HL-60/S4 (cell line): ENCODE measurements around the gene STAT5B.
"Not testable (repeated sequence)": the region's sequence is repeated elsewhere in the genome, so short reads cannot be mapped to it uniquely, and the experiment has no call there.

Experiments
- in situ Hi-C: fragments of 300-500 bp; cut with MboI; formaldehyde crosslinking; loops from 2 replicates; pipeline ENCODE4 v1.14.3; 2022; ENCODE audit warnings: low sequenced_read_pairs

STAT5B gene

GRCh38 chr17:42307362-42307927 is 31.3 kb upstream of the STAT5B start:
- in situ Hi-C loops: no loop called here

- in situ Hi-C loops: no loop called here
These were observed 30.1 kb upstream of the STAT5B start for GRCh38 chr17:42306385-42306667.

DNA sequence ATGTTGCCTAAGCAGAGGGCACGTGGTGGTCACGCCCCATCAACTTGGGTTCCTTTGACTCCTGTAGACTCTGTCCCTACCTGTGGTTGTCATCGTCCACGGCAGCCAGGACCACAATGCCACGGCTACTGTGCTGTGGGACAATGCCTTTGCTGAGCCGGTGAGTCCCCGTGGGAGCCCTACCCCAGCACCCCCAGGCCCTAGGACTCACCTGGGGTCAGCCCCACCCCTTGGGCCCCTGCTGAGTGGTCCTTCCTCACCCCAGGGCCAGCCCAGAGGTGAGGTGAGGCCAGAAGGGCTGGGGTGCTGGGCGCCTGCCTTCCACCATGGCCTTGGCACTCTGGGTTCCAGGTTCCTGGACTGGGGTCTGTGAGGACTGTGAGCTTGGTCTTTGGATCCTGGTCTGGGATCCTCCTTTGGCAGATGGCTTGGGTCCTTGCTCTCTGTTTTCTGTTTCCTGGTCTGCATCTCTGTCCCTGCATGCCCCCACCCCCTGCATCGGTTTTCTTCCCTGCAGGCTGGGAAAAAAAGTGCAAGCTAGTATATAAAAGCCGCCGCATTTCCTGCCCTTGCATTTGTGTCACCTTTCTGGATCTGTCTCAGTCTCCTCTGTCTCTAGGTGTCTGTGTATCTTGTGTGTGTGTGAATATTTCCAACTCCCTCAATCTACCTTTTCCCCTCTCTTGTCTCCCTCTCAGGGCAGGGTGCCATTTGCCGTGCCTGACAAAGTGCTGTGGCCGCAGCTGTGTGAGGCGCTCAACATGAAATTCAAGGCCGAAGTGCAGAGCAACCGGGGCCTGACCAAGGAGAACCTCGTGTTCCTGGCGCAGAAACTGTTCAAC is 29.6 kb upstream of the STAT5B start:
- in situ Hi-C loops: no loop called here

DNA sequence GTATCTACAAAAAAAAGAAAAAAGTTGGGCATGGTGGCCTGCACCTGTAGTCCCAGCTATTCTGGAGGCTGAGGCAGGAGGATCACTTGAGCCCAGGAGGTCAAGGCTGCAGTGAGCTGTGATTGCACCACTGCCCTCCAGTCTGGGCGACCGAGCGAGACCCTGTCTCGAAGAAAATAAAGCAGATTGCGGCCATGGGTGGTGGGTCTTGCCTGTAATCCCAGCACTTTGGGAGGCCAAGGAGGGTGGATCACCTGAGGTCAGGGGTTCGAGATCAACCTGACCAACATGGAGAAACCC is 28.8 kb upstream of the STAT5B start:
- in situ Hi-C loops: not testable (repeated sequence)

DNA sequence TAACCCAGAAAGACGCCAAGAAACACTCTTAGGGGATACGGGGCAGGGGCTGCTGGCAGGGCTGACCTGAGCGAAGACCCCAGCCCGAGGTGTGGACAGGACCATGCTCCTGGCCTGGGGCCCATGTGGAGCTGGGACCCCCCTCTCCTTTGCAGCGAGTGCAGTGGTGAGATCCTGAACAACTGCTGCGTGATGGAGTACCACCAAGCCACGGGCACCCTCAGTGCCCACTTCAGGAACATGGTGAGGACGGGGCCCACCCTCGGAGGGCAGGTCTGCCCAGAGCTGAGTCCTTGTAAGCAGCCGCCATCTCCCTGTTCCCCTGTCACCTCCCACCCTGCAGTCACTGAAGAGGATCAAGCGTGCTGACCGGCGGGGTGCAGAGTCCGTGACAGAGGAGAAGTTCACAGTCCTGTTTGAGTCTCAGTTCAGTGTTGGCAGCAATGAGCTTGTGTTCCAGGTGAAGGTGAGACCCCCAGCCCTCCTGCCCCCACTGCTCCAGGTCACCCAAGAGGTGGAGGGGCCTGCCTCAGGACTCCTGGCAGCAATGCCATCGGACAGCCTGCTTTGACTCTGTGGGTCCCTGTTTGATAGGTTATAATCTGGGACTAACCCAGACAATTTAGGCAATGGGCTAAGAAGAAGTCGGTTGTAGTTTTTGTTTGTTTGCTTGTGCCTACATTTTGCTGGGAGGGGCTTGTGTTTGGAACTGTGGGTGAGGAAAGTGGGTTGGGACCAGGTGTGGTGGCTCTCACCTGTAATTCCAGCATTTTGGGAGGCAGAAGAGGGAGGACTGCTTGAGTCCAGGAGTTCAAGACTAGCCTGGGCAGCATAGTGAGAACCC is 28.2 kb upstream of the STAT5B start:
- in situ Hi-C loops: no loop called here

- in situ Hi-C loops: no loop called here
These were observed 27.5 kb upstream of the STAT5B start for GRCh38 chr17:42303694-42304093.

DNA sequence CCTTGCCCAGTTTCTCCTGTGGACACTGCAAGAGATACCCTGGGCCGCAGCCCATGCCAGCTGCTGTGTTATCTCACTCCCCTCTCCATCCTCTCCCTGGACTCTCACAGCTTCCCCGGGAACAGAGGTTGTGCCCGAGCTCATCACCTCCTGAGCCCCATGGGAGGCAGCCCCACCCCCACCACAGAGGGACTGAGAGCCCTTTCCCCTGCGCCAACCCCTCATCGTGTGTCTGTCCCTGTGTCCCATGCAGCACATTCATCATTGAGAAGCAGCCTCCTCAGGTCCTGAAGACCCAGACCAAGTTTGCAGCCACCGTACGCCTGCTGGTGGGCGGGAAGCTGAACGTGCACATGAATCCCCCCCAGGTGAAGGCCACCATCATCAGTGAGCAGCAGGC is 24.8 kb upstream of the STAT5B start:
- in situ Hi-C loops: no loop called here

- in situ Hi-C loops: not testable (repeated sequence)
These were observed 23.7 kb upstream of the STAT5B start for GRCh38 chr17:42299913-42300312.

DNA sequence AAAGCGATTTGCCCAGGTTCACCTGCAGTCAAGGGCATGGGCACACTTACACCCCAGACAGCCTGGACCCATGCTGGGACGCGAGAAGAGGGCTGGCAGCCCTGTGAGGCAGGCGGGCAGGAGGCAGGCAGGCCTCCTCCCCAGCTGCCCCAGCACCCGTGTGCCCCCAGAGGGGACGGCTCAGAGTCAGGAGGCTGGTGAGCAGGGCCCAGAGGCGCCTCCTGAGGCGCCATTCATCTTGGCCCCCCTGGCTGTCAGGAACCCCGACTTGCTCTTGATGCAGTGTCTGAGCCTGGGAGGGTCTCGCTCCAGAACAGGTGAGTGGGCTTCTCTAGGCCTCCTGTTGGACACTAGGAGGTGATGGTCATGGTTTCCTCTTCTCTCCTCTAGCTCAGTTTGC is 23.2 kb upstream of the STAT5B start:
- in situ Hi-C loops: not testable (repeated sequence)

- in situ Hi-C loops: not testable (repeated sequence)
These were observed 21.6 kb upstream of the STAT5B start for GRCh38 chr17:42297775-42298174.

- in situ Hi-C loops: no loop called here
These were observed 19.8 kb upstream of the STAT5B start for GRCh38 chr17:42296012-42296411.

- in situ Hi-C loops: no loop called here
These were observed 18.5 kb upstream of the STAT5B start for GRCh38 chr17:42294469-42295398.

GRCh38 chr17:42291129-42291528 is 14.9 kb upstream of the STAT5B start:
- in situ Hi-C loops: no loop called here

GRCh38 chr17:42290577-42290976 is 14.4 kb upstream of the STAT5B start:
- in situ Hi-C loops: no loop called here

GRCh38 chr17:42289611-42290181 is 13.5 kb upstream of the STAT5B start:
- in situ Hi-C loops: no loop called here

- in situ Hi-C loops: no loop called here
These were observed 12.8 kb upstream of the STAT5B start for GRCh38 chr17:42288803-42289610.

GRCh38 chr17:42287977-42288802 is 12.0 kb upstream of the STAT5B start, which contains the start of gene STAT5A:
TSS of gene STAT5A (plus strand) at chr17:42288498. CDS start at chr17:42289412, 914 bp downstream.
- in situ Hi-C loops: no loop called here

- in situ Hi-C loops: no loop called here
These were observed 11.2 kb upstream of the STAT5B start for GRCh38 chr17:42287305-42287976.
